Panc1 (cell line): ENCODE measurements around the gene SCYGR5.

Source experiments
- POLR2AphosphoS5 ChIP-seq: IDR thresholded peaks from 2 replicates; pipeline ENCODE4 v1.6.1; 2012; ENCODE audit warnings: mild to moderate bottlenecking, low read depth, low read length, moderate library complexity
- TCF7L2 ChIP-seq: IDR thresholded peaks from 2 replicates; pipeline ENCODE4 v1.6.1; 2011; ENCODE audit warnings: mild to moderate bottlenecking, low read depth, low read length, inconsistent platforms
- TF ChIP-seq, protein P1 (sequence below): fragments of 450-650 bp; IDR thresholded peaks from 2 replicates; pipeline ENCODE4 v1.5.1; 2017; ENCODE audit warnings: mild to moderate bottlenecking
- TF ChIP-seq, protein P2 (sequence below), 2 experiments: IDR thresholded peaks; 2 replicates each; pipeline ENCODE4 v1.6.1; 2011 to 2012; ENCODE audit warnings: low read depth in 2 of 2, control low read depth in 1 of 2, low read length in 1 of 2, mild to moderate bottlenecking in 1 of 2, moderate library complexity in 1 of 2; ENCODE audit not compliant: insufficient read depth in 1 of 2

DNA sequence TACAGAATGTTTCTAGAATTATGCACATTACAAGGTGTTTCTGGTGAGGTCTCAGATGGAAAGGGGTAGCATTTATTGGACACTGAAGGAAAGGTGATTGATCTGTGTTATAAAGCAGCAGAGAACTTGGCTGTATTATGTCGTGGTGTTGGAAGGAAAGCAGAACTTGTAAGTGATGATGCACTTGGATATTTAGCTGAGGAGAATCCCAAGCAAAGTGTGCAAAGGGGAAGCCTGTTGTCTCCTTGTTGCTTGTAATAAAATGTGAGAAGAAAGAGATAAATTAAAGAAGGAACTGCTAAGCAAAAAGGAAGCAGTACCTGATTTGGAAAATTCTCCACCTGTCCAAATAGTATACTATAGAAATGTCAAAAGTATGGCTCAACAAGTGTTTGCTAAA, 12.2 kb upstream of the SCYGR5 start:
- TF ChIP-seq, protein P1, sequence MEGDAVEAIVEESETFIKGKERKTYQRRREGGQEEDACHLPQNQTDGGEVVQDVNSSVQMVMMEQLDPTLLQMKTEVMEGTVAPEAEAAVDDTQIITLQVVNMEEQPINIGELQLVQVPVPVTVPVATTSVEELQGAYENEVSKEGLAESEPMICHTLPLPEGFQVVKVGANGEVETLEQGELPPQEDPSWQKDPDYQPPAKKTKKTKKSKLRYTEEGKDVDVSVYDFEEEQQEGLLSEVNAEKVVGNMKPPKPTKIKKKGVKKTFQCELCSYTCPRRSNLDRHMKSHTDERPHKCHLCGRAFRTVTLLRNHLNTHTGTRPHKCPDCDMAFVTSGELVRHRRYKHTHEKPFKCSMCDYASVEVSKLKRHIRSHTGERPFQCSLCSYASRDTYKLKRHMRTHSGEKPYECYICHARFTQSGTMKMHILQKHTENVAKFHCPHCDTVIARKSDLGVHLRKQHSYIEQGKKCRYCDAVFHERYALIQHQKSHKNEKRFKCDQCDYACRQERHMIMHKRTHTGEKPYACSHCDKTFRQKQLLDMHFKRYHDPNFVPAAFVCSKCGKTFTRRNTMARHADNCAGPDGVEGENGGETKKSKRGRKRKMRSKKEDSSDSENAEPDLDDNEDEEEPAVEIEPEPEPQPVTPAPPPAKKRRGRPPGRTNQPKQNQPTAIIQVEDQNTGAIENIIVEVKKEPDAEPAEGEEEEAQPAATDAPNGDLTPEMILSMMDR: no peak
- TF ChIP-seq, protein P2, sequence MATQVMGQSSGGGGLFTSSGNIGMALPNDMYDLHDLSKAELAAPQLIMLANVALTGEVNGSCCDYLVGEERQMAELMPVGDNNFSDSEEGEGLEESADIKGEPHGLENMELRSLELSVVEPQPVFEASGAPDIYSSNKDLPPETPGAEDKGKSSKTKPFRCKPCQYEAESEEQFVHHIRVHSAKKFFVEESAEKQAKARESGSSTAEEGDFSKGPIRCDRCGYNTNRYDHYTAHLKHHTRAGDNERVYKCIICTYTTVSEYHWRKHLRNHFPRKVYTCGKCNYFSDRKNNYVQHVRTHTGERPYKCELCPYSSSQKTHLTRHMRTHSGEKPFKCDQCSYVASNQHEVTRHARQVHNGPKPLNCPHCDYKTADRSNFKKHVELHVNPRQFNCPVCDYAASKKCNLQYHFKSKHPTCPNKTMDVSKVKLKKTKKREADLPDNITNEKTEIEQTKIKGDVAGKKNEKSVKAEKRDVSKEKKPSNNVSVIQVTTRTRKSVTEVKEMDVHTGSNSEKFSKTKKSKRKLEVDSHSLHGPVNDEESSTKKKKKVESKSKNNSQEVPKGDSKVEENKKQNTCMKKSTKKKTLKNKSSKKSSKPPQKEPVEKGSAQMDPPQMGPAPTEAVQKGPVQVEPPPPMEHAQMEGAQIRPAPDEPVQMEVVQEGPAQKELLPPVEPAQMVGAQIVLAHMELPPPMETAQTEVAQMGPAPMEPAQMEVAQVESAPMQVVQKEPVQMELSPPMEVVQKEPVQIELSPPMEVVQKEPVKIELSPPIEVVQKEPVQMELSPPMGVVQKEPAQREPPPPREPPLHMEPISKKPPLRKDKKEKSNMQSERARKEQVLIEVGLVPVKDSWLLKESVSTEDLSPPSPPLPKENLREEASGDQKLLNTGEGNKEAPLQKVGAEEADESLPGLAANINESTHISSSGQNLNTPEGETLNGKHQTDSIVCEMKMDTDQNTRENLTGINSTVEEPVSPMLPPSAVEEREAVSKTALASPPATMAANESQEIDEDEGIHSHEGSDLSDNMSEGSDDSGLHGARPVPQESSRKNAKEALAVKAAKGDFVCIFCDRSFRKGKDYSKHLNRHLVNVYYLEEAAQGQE (IDR thresholded peaks at IDR 0.05; ENCODE audit: insufficient read depth in 1 of 2, low read depth in 2 of 2, low read length in 1 of 2): no peak
- no peak for TF ChIP-seq TCF7L2
- no peak for TF ChIP-seq POLR2AphosphoS5
